Right lobe of liver (tissue), 4 donors: ENCODE results near the gene TLE4.

Experiments used
- CTCF ChIP-seq, 4 donors: fragments of 200-600 bp in 3 of 4; fragments of 450-650 bp in 1 of 4; IDR thresholded peaks; one replicate each; pipeline versions ENCODE4 v1.5.1 to v1.8.0; 2016 to 2022; ENCODE audit warnings: antibody characterized with exemption in 4 of 4, mild to moderate bottlenecking in 2 of 4
- POLR2A ChIP-seq: fragments of 450-650 bp; IDR thresholded peaks from one replicate; pipeline ENCODE4 v1.6.1; 2017; ENCODE audit warnings: antibody characterized with exemption, mild to moderate bottlenecking
- donor health status: DM: no; HTN: no; CAD: no.
- donor health status: DM: no; HTN: no; CAD: no.
- donor health status: DM: no; HTN: yes; CAD: no.

GRCh38 chr9:79623799-79624721 lies 52.3 kb downstream of the TLE4 start:
- TF ChIP-seq POLR2A, result no peak
- TF ChIP-seq CTCF (IDR thresholded peaks at IDR 0.05), result no peak
